OCI-LY3 (cell line): ENCODE results near the gene COTL1.

Experiments used
- H2AFZ ChIP-seq: fragments of 200-600, 300-600 bp; shearing (Covaris generic); 2 replicates; pipeline ENCODE4 v1.6.0; 2014; ENCODE audit warnings: antibody characterized with exemption, low read depth, low read length
- H3K27ac ChIP-seq: fragments of 200-600, 300-600 bp; sonication (generic); 2 replicates; pipeline ENCODE4 v1.5.1; 2014; ENCODE audit warnings: mild to moderate bottlenecking, low read length, moderate library complexity, mixed read lengths
- H3K27me3 ChIP-seq: fragments of 200-600, 300-600 bp; sonication (generic); 2 replicates; pipeline ENCODE4 v1.6.1; 2014; ENCODE audit warnings: low read depth, low read length, mixed read lengths
- H3K36me3 ChIP-seq: fragments of 200-600, 300-600 bp; sonication (generic); replicated peaks from 2 replicates; pipeline ENCODE3; 2014; ENCODE audit warnings: low read depth, low read length, mixed read lengths
- H3K4me1 ChIP-seq: fragments of 300-600, 200-600 bp; sonication (generic); 2 replicates; pipeline ENCODE4 v1.6.1; 2014; ENCODE audit warnings: low read length, mixed read lengths
- H3K4me2 ChIP-seq: fragments of 200-600, 300-600 bp; sonication (generic); 2 replicates; pipeline ENCODE4 v1.6.1; 2014; ENCODE audit warnings: low read length, mixed read lengths
- H3K4me3 ChIP-seq: fragments of 300-600, 200-600 bp; sonication (generic); 2 replicates; pipeline ENCODE4 v1.5.1; 2014; ENCODE audit warnings: antibody characterized with exemption, mild to moderate bottlenecking, low read length, moderate library complexity
- H3K79me2 ChIP-seq: fragments of 300-600, 200-600 bp; shearing (Covaris generic); 2 replicates; pipeline ENCODE4 v1.6.1; 2014; ENCODE audit warnings: mild to moderate bottlenecking, low read length, mixed read lengths
- H3K9ac ChIP-seq: fragments of 300-600, 200-600 bp; shearing (Covaris generic); 2 replicates; pipeline ENCODE4 v1.6.0; 2014; ENCODE audit warnings: mild to moderate bottlenecking, low read length, moderate library complexity
- H3K9me3 ChIP-seq: fragments of 200-600, 300-600 bp; shearing (Covaris generic); 2 replicates; pipeline ENCODE4 v1.6.1; 2014; ENCODE audit warnings: low read length, mixed read lengths; ENCODE audit not compliant: insufficient read depth
- H4K20me1 ChIP-seq: fragments of 200-600, 300-600 bp; sonication (generic); 2 replicates; pipeline ENCODE4 v1.6.1; 2016; ENCODE audit warnings: low read length, mixed read lengths; ENCODE audit not compliant: insufficient read depth
- EZH2phosphoT487 ChIP-seq: fragments of 200-600 bp; shearing (Covaris generic); IDR thresholded peaks from 2 replicates; pipeline ENCODE4 v1.6.1; 2018; ENCODE audit warnings: antibody characterized with exemption, mixed run types, low read depth
- TF ChIP-seq, protein P1 (sequence below): fragments of 200-600, 300-600 bp; sonication (generic); IDR thresholded peaks from 2 replicates; pipeline ENCODE4 v1.5.1; 2014; ENCODE audit warnings: antibody characterized with exemption, low read length, low read depth

The COTL1 gene

DNA sequence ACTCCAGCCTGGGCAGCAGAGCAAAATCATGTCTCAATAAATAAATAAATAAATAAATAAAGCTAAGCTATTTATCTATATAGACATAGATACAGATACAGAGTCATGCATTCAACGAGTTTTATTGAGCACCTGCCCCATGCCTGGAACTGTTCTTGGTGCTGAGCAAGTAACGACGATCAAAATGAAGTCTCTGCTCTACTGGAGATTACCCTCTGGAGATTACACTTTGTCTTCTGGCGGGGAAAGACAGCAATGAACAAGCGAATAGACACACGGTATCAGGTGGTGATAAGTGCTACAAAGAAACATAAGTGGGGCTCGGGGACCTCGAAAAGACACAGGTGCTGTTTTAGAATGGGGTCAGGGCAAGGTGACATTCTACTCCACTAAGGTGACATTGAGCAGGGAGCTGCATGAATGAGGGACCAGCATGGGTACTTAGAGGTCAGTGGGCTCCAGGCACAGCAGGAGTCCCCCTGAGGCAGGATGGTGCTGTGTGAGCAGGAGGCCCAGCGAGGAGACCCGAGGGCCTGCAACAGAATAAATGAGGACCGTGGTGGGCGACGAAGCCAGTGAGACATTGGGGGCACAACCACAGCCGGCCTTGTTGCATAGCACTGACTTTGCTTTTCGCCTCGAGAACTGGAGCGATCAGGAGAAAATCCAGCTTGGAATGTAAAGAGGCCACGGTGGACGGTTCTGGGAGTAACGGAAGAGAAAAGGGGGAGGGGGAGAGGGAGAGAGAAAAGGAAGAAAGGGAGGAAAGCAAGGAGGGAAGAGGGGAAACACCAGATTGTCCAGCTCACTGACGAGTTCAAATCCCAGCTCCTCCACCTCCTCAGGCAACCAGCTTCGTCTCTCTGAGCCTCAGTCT, 71.0 kb downstream of the COTL1 start:
- no peak overlapping the region for H3K27ac ChIP-seq
- H3K4me2 ChIP-seq: no peak overlapping the region
- 0 out of 2 replicates have a peak, but pooled peaks cover 5% of the 10 kb centered on the region for H3K27me3 ChIP-seq
- no peak overlapping the region for H2AFZ ChIP-seq
- no peaks in the 10 kb centered on the region for H3K9me3 ChIP-seq
- no peaks in the 10 kb centered on the region for H3K79me2 ChIP-seq
- H3K36me3 ChIP-seq: no peaks in the 10 kb centered on the region
- H3K4me1 ChIP-seq: peaks cover 10% of the 10 kb centered on the region
- no peaks in the 10 kb centered on the region for H4K20me1 ChIP-seq
- H3K4me3 ChIP-seq: no peak overlapping the region
- H3K9ac ChIP-seq: no peak overlapping the region
- no peak for TF ChIP-seq EZH2phosphoT487
- TF ChIP-seq, protein P1, sequence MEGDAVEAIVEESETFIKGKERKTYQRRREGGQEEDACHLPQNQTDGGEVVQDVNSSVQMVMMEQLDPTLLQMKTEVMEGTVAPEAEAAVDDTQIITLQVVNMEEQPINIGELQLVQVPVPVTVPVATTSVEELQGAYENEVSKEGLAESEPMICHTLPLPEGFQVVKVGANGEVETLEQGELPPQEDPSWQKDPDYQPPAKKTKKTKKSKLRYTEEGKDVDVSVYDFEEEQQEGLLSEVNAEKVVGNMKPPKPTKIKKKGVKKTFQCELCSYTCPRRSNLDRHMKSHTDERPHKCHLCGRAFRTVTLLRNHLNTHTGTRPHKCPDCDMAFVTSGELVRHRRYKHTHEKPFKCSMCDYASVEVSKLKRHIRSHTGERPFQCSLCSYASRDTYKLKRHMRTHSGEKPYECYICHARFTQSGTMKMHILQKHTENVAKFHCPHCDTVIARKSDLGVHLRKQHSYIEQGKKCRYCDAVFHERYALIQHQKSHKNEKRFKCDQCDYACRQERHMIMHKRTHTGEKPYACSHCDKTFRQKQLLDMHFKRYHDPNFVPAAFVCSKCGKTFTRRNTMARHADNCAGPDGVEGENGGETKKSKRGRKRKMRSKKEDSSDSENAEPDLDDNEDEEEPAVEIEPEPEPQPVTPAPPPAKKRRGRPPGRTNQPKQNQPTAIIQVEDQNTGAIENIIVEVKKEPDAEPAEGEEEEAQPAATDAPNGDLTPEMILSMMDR: no peak

DNA sequence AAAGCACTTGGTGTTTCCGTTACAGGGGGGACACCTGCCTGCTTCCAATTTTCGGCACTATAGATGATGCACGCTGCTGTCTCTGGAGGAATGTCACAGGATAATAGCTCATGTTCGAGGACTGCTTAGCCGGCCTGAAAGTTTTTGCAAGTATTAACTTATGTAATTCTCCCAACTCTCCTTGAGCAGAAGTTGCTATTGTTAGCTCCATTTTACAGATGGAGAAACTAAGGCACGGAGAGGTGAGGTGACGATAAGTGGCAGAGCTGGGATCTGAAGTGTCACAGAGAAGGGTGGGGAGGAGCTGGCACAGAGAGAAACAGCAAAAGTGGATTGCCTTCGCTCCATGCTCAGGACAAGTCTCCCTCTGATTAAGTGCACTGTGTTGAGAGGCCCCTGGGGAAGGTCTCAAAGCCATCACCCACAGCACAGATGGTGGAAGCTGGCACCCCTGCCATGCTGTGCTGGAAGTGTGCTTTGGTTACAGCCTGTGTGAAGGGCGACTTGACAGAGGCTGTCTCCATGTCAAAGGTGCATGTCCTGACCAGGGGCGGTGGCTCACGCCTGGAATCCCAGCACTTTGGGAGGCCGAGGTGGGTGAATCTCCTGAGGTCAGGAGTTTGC, 72.7 kb downstream of the COTL1 start:
- Histone ChIP-seq H3K4me2 (no peak overlapping the region), H3K9me3 (no peaks in the 10 kb centered on the region), H3K27me3 (0 out of 2 replicates have a peak, but pooled peaks cover 5% of the 10 kb centered on the region), H3K36me3 (no peaks in the 10 kb centered on the region), H3K27ac (no peak overlapping the region), H3K9ac (no peak overlapping the region), H4K20me1 (no peaks in the 10 kb centered on the region), H3K4me3 (no peak overlapping the region), H3K4me1 (peaks cover 7% of the 10 kb centered on the region; the same call in 1 of the 2 replicates), H2AFZ (no peak overlapping the region), H3K79me2 (no peaks in the 10 kb centered on the region)
- TF ChIP-seq, protein P1: no peak
- no peak for TF ChIP-seq EZH2phosphoT487

DNA sequence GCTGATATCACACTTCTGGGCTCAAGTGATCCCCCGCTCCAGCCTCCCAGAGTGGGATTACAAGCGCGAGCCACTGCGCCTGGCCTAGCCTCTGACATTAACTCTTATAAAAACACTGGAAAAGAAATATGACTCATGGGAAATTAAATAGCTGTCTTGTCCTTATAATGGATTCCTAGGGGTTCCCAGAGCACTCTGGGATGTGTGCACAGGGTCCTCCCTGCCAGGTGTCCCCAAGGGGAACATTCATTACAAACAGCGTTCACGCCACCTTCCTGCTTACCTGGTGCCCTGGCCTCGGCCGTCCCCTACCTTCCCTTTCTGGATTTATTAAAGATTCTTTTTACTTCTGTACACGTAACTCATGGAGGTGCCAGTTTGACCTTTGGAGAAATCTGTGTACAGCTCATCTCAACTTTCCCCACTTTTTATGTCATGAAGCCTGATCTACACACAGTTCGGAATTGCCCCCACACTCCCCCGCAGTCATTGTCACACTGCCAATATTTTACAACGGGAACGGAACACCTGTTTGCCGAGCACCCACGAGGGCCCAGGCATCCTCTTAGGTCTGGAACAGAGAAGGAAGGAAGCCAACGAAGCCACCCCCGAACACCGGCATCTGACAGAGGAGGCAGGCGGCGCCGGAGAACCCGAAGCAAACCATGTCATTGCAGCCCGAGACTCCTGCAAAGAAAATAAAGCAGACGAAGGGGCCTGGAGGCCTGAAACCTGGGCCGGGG, 73.7 kb downstream of the COTL1 start:
- Histone ChIP-seq H3K9ac (no peak overlapping the region), H3K36me3 (no peaks in the 10 kb centered on the region), H3K4me2 (no peak overlapping the region), H2AFZ (no peak overlapping the region), H3K27me3 (0 out of 2 replicates have a peak, but pooled peaks cover 5% of the 10 kb centered on the region), H3K9me3 (no peaks in the 10 kb centered on the region), H4K20me1 (no peaks in the 10 kb centered on the region), H3K27ac (no peak overlapping the region), H3K79me2 (no peaks in the 10 kb centered on the region), H3K4me1 (peaks cover 3% of the 10 kb centered on the region; the same call in 1 of the 2 replicates), H3K4me3 (no peak overlapping the region)
- no peak for TF ChIP-seq EZH2phosphoT487
- TF ChIP-seq, protein P1: no peak

DNA sequence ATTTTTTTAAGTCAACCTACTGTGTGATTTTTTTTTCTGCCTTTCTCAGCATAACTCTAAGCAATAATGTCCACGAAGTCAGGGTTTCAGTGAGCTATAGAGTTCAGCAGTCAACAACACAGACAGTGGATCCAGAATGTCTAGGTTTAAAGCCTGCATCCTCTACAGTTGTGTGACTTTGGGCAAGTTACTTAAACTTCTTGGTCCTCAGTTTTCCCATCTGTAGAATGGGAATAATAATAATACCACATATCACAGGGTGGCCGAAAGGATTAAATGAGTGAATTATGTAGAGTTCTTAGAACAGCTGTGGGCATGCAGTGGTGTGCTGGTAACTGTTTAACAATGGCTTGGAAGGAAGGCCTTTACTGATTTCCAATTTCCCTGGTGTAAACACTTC, 74.6 kb downstream of the COTL1 start:
- H3K36me3 ChIP-seq: no peaks in the 10 kb centered on the region
- no peaks in the 10 kb centered on the region for H3K4me1 ChIP-seq
- H2AFZ ChIP-seq: no peak overlapping the region
- TF ChIP-seq EZH2phosphoT487: no peak
- TF ChIP-seq, protein P1: no peak
- no peak overlapping the region for H3K4me2 ChIP-seq
- no peak overlapping the region for H3K27ac ChIP-seq
- no peaks in the 10 kb centered on the region for H4K20me1 ChIP-seq
- 0 out of 2 replicates have a peak, but pooled peaks cover 5% of the 10 kb centered on the region for H3K27me3 ChIP-seq
- H3K9me3 ChIP-seq: no peaks in the 10 kb centered on the region
- H3K79me2 ChIP-seq: no peaks in the 10 kb centered on the region
- H3K9ac ChIP-seq: no peak overlapping the region
- no peak overlapping the region for H3K4me3 ChIP-seq
